HG02981 (cell line): ENCODE results near the gene CITED4.

ENCODE experiments used
- ATAC-seq: cut with Tn5 transposase; IDR thresholded peaks from one replicate; pipeline ENCODE4 v1.9.1; 2021; ENCODE audit warnings: mild to moderate bottlenecking, moderate library complexity; ENCODE audit not compliant: unreplicated experiment

CITED4 gene

DNA sequence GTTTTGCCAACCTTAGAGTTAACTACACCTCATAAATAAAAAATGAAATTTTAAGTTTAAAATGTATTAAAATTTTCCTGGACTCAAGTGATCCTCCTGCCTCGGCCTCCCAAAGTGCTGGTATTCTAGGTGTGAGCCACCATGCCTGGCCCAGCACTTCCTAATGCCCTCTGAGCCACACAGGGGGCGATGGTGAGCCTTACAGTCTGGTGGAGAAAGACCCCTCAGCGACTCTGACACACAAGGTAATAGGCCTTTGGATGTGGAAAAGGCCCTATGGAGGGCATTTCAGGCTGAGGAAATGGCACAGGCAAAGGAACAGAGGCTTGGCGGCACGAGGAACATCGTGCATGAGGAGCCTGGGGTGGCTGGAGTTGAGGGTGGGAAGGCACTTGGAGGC, 6.7 kb downstream of the CITED4 start:
- ATAC-seq = no peak

DNA sequence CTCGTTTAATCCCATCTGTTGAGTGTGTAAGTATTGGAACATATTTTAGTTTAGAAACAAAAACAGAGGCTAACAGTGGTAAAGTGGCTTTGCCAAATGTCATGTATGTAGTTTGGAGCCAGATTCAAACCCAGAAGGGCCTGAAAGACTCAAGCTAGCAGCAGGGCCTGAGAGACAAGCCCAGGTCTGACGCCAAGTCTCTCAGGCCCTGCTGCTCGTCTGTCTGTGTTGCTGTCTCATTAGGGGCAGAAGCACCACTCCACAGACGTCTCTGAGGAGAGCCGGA, 8.3 kb downstream of the CITED4 start:
- no peak for ATAC-seq

DNA sequence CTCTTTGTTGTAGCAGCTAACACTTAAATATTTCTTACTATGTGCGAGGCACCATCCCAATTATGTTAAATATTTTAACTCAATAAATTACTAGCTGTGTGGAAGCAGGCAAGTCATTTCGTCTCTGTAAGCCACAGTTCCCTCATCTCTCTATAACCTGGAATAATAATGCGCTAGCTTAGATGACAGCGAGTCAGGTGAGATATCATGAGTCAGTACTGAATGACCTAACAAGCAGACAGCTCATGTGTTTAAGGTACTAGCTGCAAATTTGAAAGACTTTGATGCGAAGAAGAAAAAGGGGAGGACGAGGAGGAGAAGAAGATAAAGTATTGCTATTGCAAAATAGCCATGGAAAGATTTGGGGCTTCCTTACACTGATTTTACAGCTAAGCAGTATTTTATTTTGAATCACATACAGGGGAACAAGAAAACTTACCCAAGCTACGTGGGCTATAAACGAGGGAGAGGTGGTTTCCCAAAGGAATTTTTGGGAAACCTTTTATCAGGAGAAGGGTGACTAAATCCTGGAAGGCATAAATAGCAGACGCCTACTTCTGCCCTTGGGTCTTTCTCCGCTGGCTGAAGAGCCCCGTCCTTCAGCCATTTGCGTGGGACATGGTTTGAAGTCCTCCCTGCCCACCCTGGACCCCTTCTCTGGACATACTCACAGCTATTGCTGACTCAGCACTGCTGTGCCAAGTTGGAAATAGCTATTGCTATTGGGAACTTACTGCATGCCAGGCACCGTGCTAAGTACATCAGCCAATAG, 8.9 kb downstream of the CITED4 start:
- ATAC-seq = no peak

DNA sequence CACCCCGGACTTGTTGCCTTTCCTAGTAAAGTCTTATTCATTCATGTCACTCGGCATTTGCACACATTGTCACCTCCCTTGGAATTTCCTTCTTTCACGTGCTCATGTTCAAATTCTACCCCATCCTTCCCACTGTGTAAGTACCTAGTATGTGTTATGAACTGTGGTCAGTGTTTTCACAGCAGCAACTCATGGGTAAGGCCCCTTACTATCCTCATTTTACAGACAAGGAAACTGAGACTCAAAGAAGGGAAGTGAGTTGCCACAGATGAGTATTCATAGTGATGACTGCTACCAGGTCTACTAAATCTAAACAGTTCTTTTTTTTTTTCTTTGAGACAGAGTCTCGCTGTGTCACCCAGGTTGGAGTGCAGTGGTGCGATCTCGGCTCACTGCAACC, 10.5 kb downstream of the CITED4 start:
- no peak for ATAC-seq

DNA sequence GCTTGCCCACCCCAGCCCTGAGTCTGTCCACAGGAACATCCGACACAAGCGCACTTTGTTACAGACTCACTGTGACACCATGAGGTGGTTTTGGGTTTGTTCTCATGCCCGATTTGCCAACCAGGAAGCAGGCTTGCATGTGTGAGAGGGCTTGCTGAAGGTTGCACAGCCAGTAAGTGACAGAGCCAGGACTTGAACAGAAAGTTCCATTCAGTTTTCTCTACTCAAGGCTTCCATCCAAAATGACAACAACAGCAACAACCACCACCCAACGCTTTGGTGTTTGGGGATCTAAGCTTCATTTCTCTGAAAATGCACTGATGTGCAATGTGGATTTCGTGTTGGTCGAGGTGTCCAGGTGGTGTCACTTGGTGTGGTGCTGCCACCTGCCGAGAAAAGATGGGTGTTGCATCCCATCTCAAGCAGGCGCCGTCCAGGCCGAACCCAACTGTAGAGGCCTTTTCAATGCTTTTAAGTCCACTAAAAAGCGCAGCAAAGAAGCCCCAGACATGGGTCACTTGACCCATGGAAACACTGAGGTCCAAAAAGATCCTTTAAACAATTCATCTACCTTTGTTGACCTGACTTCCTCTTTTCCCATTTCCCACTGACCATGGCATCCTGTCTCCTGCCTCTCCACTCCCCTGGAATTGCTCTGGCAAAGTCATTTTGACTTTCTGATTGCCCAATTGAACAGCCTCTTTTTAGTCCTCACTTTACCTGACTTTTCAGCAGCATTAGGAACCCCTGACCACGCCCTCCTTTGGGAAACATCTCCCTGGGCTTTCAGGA, 12.2 kb downstream of the CITED4 start:
- peak; percentile 61 for ATAC-seq

DNA sequence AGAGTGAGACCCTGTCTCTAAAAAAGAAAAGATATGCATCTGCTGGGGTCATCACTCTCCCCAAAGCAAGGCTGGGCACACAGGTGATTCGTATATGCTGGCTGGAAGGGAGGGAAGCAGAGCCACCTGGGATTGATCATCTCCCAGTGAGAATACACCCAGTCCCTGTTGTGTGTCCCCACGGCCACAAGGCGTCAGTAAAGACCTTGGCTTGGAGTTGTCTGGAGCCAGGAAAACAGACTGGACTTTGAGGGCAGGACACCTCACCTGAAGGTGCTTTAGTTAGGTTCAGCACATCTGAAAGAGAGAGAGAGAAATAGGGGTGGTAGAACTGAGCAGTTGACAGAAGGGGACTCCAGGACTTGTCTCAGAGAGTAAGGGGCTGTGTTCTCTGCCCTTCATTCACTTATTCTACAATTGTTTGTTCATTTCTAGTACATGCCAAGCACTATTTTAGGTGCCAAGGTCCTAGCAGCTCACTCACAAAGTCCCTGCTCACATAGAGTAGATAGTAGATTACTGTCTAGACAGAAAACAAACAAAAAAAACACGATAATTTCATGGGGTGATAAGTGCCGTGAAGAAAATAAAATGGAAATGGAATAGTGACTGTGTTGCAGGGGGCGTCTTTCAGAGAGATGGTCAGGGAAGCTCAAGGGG, 13.5 kb downstream of the CITED4 start:
- ATAC-seq = no peak

DNA sequence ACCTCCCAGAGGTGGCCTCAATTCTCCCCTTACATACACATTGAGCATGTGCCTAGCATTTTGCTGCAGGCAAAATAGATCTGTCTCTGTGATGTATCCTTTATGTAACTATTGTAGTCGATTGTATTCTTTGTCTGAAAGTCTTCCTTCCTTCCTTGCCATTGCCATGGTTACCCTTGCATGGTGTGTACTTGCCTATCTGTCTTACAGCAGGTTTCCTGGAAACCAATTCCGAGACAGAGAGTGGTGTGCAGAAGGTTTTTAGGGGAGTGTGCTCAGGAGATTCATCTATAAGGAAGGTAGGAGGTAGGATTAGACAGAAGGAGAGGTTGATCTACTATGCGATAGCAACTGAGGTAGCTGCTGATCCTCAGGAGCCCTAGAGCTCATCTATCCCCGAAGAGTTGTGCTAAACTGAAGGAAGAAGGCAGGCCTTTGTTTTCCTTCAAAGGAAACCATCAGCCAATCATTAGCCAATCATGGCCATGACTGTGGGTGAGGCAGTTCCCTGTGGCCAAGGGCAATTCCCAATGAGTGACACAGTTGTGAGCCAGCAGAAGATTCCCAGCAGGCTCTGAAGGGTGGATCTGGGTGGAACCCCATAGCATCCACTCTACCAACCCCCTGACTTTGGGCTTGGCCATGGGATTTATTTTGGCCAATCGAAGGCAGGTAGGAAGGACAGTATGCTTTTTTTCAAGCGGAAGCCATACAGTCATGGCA, 15.0 kb downstream of the CITED4 start:
- no peak for ATAC-seq

DNA sequence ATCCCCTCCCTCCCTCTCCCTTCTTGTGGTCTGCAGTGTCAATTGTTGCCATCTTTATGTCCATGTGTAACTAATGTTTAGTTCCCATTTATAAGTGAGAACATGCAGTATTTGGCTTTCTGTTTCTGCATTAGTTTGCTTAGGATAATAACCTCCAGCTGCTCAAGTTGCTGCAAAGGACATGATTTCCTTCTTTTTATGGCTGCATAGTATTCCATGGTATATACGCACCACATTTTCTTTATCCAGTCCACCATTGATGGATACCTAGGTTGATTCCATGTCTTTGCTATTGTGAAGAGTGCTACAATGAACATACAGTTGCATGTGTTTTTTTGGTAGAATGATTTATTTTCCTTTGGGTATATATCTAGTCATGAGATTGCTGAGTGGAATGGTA, 16.3 kb downstream of the CITED4 start:
- ATAC-seq = no peak

DNA sequence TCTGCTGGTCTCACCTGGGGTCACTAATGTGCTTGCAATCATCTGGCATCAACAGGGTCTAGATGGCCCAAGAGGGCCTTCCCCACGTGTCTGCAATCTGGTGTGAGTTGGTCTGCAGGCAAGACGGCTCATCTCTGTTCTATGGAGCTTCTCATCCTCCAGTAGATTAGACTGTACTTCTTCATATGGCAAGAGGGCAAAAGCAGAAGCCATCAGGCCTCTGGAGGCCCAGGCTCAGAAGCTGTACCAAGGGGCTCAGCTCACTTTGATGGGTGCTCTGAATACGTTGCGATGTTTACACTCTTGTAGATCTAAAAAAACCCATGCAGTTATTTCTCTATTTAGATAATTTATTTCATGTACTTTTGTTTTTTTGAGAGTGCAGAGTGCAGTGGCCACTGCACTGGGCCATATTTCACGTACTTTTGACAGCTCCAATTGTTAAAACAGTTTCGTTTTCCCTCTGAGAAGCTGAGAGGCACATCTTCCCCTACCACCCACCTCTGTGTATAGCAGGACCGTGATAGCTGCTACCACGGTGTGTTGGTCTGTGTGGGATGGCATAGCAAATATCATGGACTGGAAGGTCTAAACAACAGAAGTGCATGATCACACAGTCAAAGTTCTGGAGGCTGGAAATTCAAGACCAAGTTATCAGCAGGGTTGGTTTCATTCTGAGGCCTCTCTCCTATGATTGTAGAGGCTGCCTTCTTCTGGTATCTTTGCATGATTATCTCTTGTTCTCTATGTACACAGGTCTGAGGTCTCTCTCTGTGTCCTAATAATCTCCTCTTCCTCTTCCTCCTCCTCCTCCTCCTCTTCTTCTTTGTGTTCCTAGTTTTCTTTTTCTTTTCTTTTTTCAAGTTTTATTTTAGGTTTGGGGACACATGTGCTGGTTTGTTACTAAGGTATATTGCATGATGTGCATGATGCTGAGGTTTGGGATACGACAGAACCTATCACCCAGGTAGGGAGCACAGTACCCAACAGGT, 17.0 kb downstream of the CITED4 start:
- no peak for ATAC-seq

DNA sequence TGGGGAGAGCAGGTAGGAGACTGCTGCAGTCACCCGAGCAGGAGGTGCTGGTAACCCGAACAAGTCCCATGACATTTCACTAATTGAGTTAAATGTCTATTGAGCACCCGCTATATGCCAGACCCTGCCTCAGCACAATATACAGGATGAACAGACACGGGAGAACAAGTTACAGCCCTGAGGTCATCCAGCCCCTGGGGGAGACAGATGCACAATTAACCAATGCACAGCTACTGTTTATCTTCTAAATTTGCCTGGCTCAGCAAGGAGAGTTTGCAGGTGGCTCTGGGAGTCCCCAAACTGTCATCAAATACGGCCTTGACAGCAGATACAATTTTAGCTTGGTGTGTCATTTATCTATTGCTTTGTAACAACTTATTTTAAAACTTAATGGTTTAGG, 18.1 kb downstream of the CITED4 start:
- ATAC-seq = no peak

DNA sequence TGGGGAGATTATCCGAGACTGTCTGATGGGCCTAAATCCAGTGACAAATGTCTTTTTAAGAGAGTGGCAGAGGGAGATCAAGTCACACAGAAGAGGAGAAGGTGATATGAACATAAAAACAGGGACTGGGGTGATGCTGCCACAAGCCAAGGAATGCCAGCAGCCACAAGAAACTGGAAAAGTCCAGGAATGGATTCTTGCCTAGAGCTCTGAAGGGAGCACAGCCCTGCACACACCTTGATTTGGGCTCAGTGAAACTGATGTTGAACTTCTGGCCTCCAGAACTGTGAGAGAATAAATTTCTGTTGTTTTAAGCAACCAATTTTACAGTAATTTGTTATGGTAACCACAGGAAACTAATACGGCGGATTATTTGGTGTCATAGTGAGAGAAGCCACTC, 19.5 kb downstream of the CITED4 start:
- no peak for ATAC-seq

DNA sequence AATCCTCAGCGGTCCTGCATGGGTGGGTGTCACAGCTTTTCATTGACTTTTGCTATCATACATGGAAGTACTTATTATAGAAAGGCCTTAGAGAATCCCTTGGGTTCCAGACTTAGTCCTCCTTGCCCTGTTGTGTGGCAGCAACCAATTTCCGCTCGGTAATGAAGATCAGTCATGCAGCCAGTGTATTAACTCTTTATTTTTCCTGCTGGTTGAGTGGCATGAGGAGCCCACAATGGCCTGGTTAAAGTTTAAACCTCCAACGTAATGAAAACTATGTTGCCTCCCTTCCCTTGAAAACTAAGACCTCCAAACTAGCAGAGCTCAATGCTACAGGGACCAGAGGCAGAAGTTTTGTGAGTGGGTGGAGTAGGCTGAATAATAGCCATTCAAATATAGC, 20.0 kb downstream of the CITED4 start:
- no peak for ATAC-seq

DNA sequence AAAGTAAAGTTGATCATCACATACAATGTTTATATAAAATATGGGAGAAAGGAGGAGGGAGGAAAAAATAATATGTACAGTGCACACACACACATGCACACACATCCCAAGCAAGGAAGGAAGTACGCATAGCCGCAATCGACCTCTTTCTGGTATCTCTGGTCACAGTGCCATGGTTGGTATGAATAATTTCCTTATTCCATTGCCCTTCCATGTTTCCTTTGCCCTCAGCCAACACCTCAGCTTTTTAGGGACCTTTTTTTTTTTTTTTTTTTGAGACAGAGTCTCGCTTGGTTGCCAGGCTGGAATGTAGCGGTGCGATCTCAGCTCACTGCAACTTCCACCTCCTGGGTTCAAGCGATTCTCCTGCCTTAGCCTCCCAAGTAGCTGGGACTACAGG, 20.6 kb downstream of the CITED4 start:
- no peak for ATAC-seq

DNA sequence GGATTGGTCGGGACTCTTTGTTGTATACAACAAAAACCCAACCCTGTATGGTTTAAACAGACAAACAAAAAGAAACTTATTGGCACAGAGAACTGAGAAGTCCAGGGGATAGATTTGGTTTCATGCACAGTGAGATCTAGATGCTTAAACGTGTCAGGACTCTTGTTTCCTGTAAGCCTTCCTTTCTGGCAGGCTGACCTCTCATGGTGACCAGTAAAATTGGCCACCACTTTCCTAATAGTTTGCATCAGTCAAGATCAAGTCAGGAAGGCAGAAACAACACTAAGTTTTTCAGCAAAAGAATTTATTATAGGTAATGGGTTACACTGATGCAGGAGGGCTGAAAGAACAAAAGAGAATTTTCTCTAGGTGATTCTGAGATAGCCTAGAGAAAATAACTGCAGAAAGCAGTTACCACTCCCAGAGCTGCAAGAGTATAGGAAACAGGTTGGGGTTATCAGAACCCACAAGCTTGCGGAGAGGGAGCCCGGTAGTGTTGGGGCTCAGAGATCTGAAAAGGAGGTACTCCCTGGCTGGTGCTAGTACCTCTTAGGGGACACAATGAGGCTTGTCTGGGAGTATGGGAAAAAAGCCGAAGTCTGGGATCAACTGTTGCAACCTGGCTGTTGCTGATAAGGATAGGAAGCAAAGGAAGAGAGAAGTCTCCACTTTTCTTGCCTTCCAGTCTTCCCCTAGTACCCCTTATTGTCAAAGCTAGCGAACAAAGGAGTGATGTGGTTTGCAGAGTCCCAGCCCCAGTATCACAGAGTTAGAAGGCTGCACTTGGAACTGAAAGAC, 21.4 kb downstream of the CITED4 start:
- ATAC-seq = no peak

DNA sequence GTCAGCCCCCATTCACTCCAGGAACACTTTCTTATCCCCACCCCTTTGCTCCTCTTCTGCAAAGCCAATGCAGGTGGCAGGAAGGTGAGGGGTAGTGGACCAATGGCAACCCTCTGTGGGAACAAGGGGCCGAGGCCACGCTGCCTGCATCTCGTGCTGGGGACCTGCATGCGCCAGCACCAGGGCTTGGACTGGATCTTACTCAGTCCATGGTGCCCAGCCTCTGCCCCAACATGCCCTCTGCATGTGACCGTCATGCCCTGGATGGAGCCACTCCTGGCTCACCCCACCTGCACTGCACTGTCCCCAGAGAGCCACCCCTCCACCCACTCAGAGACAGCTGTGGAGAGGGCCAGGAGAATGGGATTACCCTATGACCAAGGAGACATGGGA, 22.2 kb downstream of the CITED4 start:
- ATAC-seq = no peak

DNA sequence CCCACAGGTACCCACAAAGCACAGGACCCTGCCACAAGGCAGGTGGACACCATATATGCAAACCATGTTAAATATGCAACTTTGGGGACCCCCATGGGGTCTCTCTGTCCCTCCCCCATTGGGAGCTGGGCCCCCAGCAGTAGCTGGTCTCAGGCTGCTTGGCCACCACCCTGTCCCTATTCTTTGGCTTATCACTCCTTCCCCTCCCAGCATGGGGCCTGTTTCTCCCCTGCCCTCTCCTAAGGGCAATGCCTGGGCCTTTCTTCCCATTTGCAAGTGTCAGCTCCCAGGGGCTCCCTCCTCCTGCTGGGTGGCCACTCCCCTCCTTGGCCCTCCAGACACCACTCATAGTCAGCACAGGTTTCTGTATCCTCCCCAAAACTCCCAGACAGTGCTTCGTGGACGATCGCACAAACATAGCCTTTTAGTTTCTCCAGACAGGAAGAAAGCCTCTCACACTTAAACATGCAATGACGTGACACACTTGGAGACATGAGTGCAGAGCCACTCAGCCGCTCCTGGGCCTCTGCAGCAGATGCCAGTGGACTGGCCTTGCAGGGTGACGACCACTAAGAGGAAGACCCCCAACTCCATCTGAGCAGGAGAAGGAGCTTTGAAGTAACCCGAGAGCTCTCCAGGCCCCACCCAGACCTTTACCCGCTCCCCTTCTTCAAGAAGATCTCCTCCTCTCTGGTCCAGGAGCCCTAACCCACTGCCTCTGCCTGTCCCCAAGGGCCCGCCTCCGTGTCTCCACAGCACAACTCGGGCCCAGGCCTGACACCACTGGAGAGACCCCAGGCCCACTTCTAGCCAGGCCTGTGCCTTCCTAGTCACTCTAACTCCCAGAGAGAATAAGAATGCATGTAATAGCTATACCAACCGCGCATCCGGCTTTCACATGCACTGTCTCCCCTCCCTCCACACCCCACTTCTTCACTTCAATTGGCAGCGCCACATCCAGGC, 22.9 kb downstream of the CITED4 start:
- ATAC-seq = no peak

DNA sequence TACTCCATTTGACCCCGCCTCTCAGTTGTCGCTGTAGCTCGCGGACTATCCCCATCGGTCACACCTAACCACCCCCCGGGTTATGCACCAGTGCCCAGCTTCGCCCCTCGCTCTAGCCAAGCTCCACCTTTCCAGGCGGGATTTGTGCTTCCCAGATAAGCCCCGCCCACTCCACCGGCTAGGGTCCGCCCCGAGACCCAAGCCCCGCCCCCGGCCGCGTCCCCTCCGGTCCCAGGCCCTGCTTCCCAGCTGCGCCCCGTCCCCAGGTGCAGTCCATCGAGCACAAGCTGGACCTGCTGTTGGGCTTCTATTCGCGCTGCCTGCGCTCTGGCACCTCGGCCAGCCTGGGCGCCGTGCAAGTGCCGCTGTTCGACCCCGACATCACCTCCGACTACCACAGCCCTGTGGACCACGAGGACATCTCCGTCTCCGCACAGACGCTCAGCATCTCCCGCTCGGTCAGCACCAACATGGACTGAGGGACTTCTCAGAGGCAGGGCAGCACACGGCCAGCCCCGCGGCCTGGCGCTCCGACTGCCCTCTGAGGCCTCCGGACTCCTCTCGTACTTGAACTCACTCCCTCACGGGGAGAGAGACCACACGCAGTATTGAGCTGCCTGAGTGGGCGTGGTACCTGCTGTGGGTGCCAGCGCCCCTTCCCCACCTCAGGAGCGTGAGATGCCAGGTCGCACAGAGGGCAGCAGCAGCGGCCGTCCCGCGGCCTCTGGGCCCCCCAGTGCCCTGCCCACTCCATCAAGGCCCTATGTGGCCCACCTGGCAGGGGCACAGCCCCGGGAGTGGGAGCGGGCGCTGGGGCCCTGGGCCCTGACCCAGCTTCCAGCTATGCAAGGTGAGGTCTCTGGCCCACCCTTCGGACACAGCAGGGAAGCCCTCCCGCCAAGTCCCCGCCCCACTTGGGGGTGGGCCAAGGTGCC, 23.9 kb downstream of the CITED4 start:
- ATAC-seq = no peak
